HG03025 (cell line): Measurements from ENCODE around the gene DDX42.

Experiments
- ATAC-seq: cut with Tn5 transposase; IDR thresholded peaks from one replicate; pipeline ENCODE4 v1.9.1; 2021; ENCODE audit warnings: mild to moderate bottlenecking, moderate library complexity; ENCODE audit not compliant: unreplicated experiment, low FRiP score

Gene DDX42

DNA sequence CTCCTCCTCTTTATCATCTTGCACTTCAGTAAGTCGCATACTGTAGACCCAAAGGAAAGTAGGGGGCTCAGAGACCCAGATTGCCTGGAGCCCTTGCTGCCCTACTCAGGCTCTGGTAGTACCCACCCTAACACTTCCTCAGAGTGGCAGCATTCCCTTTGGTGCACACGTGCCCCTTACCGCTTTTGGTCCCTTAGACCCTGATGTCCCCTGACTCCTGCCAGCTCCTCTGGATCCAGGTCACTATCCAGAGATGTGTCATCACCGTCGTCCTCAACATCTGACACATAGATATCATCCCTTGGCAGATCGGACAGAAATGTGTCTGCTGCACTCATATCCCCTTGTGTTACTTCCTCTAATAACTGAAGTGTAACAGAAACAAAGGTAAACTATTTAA is 47.8 kb downstream of the DDX42 start:
- ATAC-seq: no peak

DNA sequence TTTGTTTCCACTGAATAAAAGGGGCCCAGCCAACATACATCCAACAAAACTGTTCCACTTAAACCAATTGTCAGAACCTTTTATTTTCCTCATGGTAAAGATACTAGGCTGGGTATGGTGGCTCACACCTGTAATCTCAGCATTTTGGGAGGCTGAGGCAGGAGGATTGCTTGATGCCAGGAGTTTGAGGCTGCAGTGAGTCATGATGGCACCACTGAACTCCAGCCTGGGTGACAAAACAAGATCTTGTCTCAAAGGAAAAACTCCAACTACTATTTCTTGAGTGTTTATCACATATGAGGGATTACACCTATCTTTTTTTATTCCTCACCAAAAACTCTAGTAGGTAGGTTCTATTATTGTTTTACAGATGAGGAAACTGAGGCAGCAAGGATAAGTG is 48.6 kb downstream of the DDX42 start:
- ATAC-seq: no peak

DNA sequence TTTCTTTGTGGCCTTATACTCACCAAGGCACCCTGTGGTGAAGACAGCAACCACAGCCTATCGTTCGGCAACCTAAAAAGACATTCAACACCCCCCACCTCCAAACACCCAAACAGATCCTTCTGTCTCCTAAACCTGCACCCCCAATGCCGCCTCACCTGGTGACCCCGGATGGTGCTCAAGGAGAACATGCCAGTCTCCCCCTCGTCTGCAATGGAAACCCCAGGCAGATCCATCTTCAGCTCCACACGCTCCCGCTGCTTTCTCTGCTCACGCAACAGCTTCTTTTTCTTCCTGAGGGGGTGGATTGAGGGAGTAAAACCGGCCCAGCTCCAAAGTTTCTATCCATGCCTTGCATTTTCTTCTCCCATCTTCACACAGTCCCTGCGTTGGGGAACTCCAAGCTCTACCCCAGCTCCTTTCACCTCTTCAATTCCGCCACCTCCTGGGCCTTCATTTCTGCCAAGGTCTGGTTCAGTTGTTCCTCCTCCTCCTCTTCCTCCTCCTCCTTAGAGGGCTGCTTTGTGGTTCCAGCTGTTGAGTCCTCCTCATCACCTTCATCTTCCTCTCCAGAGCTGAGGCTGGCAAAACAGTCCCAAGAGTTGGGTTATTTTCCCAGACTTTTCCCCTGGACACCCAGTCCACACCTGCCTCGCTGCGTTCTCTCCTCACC is 49.8 kb downstream of the DDX42 start:
- no peak for ATAC-seq

DNA sequence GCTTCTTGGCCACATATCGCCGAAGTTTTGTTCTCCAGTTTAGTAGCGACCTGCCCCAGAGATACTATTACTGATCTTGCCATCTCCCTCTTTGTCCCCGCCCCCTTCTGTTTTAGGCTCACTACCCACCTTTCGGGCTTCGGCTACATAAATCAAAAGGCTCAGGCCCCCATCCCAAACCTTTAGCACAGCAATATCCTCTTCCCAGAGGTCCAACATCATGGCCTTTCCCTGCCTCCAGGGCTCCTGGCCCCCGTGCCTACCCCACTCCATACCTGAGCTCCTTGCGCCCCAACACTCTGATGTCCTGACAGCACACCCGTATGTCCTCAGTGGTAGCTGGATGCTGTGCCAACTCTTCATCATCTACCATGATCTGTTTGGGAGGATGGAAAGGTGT is 50.4 kb downstream of the DDX42 start:
- no peak for ATAC-seq

DNA sequence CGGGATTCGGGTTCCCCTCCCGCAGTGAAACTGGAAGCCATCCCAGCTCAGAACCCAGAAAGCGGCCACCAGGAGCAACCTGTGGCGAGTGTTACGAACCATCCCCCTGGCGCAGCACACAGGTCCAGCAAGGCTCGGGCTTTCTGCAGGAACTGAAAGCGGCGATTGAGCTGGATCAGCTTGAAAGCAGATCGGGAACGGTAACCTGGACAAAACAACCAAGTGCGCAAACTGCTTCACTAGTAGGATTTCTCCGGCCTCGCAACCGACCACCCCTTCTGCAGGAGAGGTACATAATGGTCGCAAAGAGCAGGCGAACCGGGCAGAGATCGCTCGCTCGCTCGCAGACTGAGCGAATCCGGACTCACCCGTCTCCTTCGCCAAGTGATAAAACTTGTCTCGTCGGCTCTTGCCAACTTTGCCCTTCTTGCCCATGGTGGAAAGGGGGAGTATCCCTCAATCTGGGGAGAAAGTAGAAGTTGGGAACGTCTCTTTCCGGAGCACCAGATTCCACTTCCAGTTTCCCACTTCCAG is 52.6 kb downstream of the DDX42 start:
- no peak for ATAC-seq

DNA sequence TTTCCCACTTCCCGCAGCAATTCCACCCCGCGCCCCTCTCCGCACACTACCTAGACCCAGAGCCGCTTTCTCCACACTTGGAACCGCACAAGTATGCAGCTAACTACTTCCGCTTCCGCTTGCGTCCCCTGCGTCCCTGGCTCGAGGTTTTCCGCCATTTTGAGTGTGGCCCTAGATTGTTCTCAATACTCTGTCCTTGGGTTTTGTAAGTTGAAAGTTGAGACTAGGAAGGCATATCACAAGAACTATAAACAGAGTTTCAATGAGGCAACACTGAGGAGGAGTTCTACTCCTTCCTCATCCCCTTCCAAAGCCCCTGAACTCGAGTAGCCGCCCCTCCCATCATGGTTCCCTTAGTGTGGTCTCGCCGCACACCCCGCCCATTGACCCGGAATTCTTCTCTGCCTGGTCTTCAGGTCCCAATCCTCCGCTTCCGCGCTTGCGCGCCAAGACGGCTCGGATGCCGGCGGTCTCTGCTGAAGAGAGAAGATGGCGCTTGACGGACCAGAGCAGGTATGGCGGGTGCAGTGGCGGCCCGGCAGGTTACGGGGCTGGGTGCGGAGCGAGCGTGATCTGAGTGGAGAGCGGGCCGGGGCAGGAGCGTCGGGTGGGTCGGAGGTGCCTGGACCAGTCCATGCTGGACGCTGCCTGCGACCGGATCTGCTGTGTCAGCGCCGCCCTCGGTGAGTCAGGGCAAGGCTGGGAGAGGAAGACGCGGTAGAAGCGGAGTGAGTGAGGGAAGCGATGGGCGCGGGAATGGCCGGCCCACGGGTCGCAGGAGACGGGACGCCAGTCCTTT is 53.2 kb downstream of the DDX42 start, which contains the start of the genes FTSJ3 and PSMC5:
Gene FTSJ3, minus strand, starts transcription at position 662 of the 799 bp plus-strand sequence. CDS start 761 bp downstream, outside the sequence.
Gene PSMC5, plus strand, starts transcription at position 430 of the 799 bp plus-strand sequence. Its CDS starts 60 bp downstream, at position 490.
- ATAC-seq: peak; percentile 91

DNA sequence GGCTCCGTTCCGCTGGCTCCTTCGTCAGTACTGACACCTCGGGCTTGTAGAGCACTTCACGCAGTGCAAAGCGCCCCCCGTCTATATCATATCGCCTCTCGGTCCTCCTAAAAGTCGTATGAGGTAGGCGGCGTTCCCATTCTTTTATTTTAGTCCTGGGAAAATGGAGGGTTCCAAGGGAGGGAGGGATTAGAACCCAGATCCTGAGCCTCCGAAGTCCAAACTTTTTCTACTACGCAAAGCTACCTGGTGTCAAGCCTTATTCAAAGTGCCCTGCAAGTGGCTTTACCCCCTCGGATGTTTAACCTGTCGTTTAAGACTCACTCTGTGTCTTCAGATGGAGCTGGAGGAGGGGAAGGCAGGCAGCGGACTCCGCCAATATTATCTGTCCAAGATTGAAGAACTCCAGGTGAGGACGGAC is 53.8 kb downstream of the DDX42 start:
- ATAC-seq: no peak

DNA sequence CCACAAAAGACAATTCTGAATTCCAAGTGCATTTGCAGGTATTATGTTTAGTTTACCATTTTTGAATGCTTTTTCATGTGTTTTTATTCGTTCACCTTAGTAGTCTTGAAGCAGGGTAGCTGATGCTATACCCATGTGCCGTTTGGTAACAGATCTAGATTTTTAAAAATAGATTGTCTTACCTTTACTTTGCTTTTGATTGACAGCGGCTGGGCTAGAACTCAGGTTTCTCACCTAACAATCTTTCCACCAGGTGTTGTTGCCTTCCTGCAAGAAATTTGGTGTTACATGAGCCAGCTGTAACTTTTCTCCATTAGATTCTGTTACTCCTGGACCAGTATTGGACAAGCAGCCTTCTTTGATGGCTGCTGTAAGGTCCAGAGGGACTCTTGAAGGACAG is 55.0 kb downstream of the DDX42 start:
- no peak for ATAC-seq

DNA sequence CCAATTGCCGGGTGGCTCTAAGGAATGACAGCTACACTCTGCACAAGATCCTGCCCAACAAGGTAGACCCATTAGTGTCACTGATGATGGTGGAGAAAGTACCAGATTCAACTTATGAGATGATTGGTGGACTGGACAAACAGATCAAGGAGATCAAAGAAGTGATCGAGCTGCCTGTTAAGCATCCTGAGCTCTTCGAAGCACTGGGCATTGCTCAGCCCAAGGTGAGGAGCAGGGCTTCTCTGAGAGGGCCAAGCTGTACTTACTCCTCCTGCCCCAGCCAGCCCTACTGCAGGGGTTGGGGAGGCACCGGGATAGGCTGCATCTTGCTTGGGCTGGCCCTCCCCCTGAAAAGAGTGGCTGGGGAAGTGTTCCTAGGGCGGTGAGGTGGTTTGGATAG is 56.3 kb downstream of the DDX42 start:
- no peak for ATAC-seq

DNA sequence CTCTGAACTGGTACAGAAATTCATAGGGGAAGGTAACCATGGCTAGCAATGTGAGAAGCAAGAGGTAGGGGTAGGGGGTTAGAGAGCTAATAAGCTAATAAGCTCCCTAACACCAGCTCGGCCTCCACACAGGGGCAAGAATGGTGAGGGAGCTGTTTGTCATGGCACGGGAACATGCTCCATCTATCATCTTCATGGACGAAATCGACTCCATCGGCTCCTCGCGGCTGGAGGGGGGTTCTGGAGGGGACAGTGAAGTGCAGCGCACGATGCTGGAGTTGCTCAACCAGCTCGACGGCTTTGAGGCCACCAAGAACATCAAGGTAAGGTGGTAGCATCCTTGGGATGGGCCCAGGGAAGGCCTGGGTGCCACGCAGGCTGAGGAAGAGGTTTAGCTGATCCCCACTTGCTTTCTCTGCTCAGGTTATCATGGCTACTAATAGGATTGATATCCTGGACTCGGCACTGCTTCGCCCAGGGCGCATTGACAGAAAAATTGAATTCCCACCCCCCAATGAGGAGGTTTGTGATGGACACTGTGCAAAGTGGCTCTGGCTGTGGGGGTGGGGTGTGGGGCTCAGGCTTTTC is 57.0 kb downstream of the DDX42 start:
- no peak for ATAC-seq

DNA sequence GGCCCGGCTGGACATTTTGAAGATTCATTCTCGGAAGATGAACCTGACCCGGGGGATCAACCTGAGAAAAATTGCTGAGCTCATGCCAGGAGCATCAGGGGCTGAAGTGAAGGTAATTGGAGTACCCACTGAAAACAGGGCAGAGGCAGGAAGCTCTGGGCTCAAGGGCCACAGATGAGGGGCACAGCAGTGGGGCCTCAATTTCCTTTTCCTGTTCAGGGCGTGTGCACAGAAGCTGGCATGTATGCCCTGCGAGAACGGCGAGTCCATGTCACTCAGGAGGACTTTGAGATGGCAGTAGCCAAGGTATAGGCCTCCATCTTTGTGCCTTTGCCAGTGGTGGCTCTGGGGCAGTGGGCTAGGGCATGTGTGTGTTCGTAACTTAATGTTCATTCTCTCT is 57.5 kb downstream of the DDX42 start:
- no peak for ATAC-seq

DNA sequence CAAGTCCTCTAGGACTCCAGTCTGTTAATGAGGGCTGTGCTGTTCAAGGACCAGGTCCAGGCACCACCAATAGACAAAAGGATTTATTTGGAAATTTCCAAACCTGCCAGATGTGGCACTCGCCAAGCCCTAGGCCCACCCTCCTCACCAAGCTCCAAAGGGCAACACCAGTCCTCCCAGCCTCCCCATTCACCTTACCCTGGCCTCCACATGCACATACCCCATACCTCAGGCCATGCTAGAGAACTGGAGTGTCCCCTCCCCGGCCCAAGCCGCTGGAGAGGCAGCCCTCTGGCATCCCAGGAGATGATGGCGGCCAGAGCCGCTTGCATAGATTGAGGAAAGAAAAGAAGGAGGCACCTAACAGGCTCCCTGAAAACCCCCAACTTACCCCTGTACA is 58.0 kb downstream of the DDX42 start:
- ATAC-seq: no peak

DNA sequence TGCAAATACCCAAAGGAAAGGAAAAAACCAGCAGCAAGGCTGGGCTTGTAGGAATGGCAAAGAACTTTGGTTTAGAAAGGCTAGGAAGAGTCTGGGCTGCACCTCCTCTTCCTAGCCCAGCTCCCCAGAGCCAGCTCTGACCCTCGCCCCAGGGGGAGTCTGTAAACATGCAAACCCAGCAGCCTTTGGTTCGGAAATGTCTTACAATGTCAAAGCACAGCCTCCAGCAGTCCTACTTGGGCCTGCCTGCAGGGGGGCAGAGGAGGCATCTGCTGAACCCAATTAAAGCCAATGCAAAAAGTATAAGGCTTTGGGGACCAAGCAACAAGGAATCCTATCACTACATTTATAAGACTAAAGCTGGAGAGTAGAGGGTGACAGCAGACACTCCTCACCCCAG is 58.5 kb downstream of the DDX42 start:
- no peak for ATAC-seq

DNA sequence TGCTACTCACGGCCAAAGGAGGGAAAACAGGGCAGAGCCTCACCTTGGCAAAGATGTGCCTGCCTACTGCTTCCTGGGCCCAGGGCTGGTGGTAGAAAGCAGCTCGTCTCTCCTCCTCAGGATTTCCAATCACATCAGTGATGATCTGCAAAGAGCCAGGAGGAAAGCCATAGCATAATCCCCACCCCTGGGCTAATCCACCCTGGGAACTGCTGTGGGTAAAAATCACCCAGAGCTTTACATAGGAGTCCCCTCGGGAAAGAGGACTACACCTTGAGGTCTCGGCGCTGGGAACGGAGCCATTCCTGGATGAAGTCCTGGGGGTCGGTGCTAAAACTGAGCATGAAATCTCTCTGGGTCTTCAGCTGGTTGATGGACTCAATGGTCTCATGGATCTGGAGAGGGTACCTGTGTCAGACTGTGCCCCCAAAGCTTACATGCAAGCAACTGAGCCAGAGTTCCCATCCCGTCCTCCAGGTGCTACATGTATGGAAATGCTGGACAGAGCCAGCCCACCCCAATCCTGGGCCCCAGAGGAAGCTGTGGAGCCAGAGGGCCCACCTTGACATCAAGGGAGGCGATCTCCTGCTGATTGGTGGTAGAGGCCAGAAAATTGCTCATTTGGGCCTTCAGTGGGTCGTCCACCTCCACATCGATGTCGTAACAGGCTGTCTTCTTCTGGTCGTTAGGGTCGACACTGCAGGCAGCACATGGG is 59.2 kb downstream of the DDX42 start:
- no peak for ATAC-seq

DNA sequence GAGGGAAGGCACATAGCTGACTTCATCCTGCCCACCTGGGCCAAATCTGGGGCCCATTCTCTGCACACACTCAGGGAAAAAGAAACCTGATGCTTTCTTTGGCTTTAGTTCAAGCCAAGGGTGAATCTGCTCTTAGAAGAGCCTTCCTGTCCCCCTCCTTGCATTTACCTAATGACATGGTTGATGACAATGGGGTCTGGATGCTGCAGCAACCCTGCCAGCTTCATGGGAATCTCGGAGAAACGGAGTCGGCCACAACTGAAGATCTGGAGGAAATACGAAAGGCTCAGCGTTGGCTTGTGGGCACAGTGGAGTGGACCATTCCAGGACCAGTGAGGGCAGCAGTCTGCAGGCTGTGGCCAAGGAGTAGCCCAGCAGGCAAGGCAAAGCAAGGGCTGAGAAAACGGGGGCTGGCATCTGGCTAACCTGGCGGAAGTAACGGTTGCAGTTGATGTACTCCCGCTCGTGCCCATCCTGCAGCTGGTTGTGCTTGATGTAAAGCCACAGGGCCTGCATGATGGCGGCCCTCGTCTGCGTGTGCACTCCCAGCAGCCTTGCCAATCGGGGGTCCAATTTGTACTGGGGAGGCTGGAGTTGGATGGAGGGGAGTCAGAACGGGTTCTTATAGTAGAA is 59.9 kb downstream of the DDX42 start:
- ATAC-seq: no peak

DNA sequence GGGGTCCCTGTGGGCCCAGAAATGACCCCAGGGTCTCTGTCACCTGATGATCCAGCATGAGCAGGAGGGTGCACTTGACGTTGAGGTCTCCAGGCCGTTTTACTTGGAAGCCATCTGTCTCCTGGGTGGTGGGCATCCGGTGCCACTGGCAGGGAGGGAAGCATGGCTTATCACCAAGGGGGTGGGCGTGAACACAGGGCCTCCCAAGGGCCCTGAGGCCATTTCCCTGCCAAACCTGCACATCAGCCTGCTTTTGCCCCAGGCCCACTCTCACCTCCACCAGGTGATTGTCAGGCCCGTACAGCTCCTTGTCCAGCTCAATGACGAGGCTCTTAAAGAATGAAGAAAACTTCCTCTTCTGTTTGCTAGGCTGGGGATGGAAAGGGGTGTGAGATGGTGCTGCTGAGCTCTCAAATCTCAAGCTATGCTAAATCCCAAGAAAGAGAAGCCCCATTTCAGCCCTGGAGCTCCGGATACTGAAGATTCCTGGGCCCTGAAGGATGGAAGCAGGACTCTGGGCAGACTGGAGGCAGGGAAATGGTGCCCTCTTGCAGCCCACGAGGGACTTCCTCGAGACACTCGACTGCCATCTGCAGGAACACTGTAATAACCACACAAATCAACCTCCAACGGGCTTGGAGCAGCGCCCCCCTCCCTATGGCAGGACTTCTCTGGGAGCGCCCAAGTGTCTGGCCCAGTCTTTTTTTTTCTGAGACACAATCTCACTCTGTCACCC is 60.6 kb downstream of the DDX42 start:
- no peak for ATAC-seq

DNA sequence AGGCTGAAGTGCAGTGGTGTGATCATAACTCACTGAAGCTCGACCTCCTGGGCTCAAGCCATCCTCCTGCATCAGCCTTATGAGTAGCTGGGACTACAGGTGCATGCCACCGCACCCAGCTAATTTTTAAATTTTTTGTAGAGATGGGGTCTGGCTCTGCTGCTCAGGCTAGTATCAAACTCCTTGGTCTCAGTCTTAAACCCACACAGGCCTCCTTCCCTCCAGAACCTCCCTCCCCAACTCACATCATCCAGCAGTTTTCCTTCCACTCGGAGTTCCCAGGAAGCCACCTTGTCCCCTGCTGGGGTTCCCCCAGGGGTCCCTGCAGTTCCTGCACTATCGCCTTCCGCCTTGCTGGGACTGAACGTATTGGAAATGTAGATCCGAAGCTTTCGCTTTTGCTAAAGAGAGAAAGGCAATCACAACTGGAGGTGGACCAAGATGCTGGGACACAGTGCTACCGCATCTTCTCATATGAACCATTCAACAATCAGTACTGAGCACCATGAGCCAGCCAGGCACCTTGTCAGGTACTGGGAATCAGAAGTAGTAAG is 61.3 kb downstream of the DDX42 start:
- no peak for ATAC-seq

DNA sequence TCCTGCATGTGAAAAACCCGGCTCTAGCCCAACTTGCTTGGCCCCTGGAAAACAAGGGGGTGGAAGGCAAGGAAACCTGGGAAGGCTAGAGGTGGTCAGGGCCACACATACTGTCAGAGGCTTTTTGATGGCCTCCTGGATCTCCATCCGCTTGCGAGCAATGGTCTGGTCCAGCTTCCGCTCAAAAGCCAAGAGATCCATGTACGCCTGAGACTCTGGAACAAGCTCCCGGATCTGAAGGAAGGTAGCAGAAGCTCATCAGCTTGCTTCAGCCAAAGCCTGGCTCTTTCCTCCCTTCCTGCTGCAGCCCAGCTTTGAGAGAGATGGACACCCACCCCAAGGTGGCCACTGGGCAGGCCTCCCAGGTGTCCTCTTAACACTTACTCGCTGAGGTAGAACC is 62.8 kb downstream of the DDX42 start:
- ATAC-seq: no peak

DNA sequence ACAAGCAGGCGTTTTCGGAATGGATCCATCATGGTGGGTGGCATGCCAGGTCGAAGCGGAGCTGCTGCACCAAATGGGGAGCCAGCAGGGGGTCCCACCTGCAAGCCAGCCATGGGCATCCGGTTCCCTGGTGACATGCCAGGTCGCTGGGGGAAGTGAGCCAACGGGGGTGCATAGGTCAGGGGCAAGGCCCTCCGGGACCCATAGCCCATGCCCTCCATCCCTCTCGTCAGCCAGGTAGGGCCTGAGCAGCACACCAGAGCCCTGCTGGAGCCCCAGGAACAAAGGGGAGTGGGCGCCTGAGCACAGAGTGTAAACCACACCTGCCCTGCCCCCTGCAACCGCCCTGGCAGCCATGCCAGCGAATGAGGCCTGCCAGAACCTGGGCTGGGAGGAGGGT is 63.5 kb downstream of the DDX42 start:
- no peak for ATAC-seq
